Endothelial cell of umbilical vein (primary cell): Measurements from ENCODE around the gene MRPS27. TPM values are rescaled to one million over a fixed set of nuclear protein-coding genes. Genes with fewer than 3 reads are reported as not detected.

ENCODE experiments used
- BruUV-seq: library from RNA; stranded (reverse); fragments of 400-500 nt; replicated peaks from 2 replicates; lab custom pipeline; 2021; lab: Mats Ljungman, UMichigan
- CTCF ChIA-PET: fragments of 300-600, 350-600 bp; sonication (Branson Sonifier 250); formaldehyde crosslinking; loops from one replicate; lab custom pipeline; 2021; ENCODE audit warnings: antibody characterized with exemption, inconsistent platforms; lab: Charles Lee
- POLR2A ChIA-PET: fragments of 300-600, 350-600 bp; sonication (Branson Sonifier 250); formaldehyde crosslinking; loops from one replicate; lab custom pipeline; 2021; ENCODE audit warnings: antibody characterized with exemption, inconsistent platforms; lab: Charles Lee
- DNase-seq: peaks from one replicate; pipeline ENCODE4 v3.0.0-alpha.2; 2011; ENCODE audit warnings: low read depth, low spot score
- FAIRE-seq: peaks from 2 replicates; lab custom pipeline; 2011; peaks lifted over from hg19 to GRCh38; lab: Jason Lieb, UNC
- H2AFZ ChIP-seq: 2 replicates; pipeline ENCODE4 v1.6.0; 2012; ENCODE audit warnings: low read depth, low read length, control low read depth, inconsistent platforms
- H3K27ac ChIP-seq: 2 replicates; pipeline ENCODE4 v1.5.1; 2011; ENCODE audit warnings: low read depth, mild to moderate bottlenecking, control low read depth, low read length, moderate library complexity; ENCODE audit not compliant: insufficient read depth
- H3K27me3 ChIP-seq, 2 experiments: 2 replicates each; pipeline versions ENCODE4 v1.6.0 to v1.6.1; 2011; ENCODE audit warnings: low read length in 2 of 2, mixed read lengths in 1 of 2; ENCODE audit not compliant: control insufficient read depth in 2 of 2, insufficient read depth in 2 of 2
- H3K36me3 ChIP-seq, 2 experiments: 2 replicates in 1 of 2; 3 replicates in 1 of 2; pipeline ENCODE4 v1.5.1; 2011; ENCODE audit warnings: low read length in 2 of 2, mild to moderate bottlenecking in 1 of 2, moderate library complexity in 1 of 2; ENCODE audit not compliant: control insufficient read depth in 2 of 2, insufficient read depth in 2 of 2; ENCODE audit errors: extremely low read depth in 1 of 2
- H3K4me1 ChIP-seq: 3 replicates; pipeline ENCODE4 v1.5.1; 2011; ENCODE audit warnings: mild to moderate bottlenecking, low read length; ENCODE audit not compliant: control insufficient read depth, insufficient read depth; ENCODE audit errors: extremely low read depth
- H3K4me2 ChIP-seq: 2 replicates; pipeline ENCODE4 v1.6.1; 2011; ENCODE audit warnings: low read length, control low read depth, mixed read lengths; ENCODE audit not compliant: insufficient read depth
- H3K4me3 ChIP-seq, 3 experiments: fragments of 200-600 bp in 1 of 3; sonication (generic), shearing (Covaris generic) in 1 of 3; replicated peaks in 1 of 3; 2 replicates each; pipeline ENCODE4 v1.5.1; 2011 to 2016; ENCODE audit warnings: control low read depth in 3 of 3, low read length in 3 of 3, mild to moderate bottlenecking in 2 of 3, inconsistent platforms in 1 of 3, low read depth in 1 of 3, moderate library complexity in 1 of 3; ENCODE audit not compliant: insufficient read depth in 1 of 3
- H3K79me2 ChIP-seq: 2 replicates; pipeline ENCODE4 v1.6.0; 2012; ENCODE audit warnings: low read length, inconsistent platforms; ENCODE audit not compliant: control insufficient read depth, insufficient read depth
- H3K9ac ChIP-seq: replicated peaks from 2 replicates; pipeline ENCODE3; 2011; ENCODE audit warnings: low read length, control low read depth; ENCODE audit not compliant: insufficient read depth; ENCODE audit errors: extremely low read depth
- H3K9me1 ChIP-seq: replicated peaks from 3 replicates; pipeline ENCODE4 v1.6.0; 2011; ENCODE audit warnings: mild to moderate bottlenecking, low read length; ENCODE audit not compliant: control insufficient read depth, insufficient read depth; ENCODE audit errors: extremely low read depth
- H3K9me3 ChIP-seq: replicated peaks from 2 replicates; pipeline ENCODE4 v1.5.1; 2012; ENCODE audit warnings: low read length, inconsistent platforms; ENCODE audit not compliant: control insufficient read depth, insufficient read depth
- H4K20me1 ChIP-seq: replicated peaks from 2 replicates; pipeline ENCODE3; 2011; ENCODE audit warnings: mild to moderate bottlenecking, low read length; ENCODE audit not compliant: control insufficient read depth, insufficient read depth; ENCODE audit errors: extremely low read depth
- CTCF ChIP-seq, 2 donors: IDR thresholded peaks; 1 replicate in 1 of 2; 2 replicates in 1 of 2; pipeline ENCODE4 v1.5.1; 2011; ENCODE audit warnings: low read length in 2 of 2, mild to moderate bottlenecking in 2 of 2, moderate library complexity in 2 of 2, control low read depth in 1 of 2, inconsistent platforms in 1 of 2, low read depth in 1 of 2; ENCODE audit not compliant: insufficient read depth in 1 of 2; ENCODE audit errors: extremely low read depth in 1 of 2
- EZH2 ChIP-seq: IDR thresholded peaks from 2 replicates; pipeline ENCODE4 v1.6.1; 2012; ENCODE audit warnings: borderline replicate concordance, low read depth, mild to moderate bottlenecking, moderate library complexity, low read length, inconsistent platforms; ENCODE audit not compliant: severe bottlenecking
- FOS ChIP-seq: IDR thresholded peaks from 2 replicates; pipeline ENCODE4 v1.6.1; 2011; ENCODE audit warnings: mild to moderate bottlenecking, low read length, moderate library complexity, borderline replicate concordance; ENCODE audit not compliant: insufficient read depth
- GATA2 ChIP-seq: IDR thresholded peaks from 2 replicates; pipeline ENCODE4 v1.7.0; 2011; ENCODE audit warnings: low read depth, mild to moderate bottlenecking, moderate library complexity, mixed read lengths, low read length; ENCODE audit not compliant: insufficient read length, insufficient read depth
- JUN ChIP-seq: IDR thresholded peaks from 2 replicates; pipeline ENCODE4 v1.6.1; 2011; ENCODE audit warnings: borderline replicate concordance, low read depth; ENCODE audit not compliant: insufficient read length, insufficient read depth
- MYC ChIP-seq: IDR thresholded peaks from one replicate; pipeline ENCODE4 v1.6.1; 2011; ENCODE audit warnings: mild to moderate bottlenecking, low read depth, low read length
- POLR2AphosphoS5 ChIP-seq: IDR thresholded peaks from 2 replicates; pipeline ENCODE4 v1.6.1; 2012; ENCODE audit warnings: low read depth, mild to moderate bottlenecking, control low read depth, low read length, moderate library complexity; ENCODE audit not compliant: insufficient read depth
- dilution Hi-C: fragments of 300-500 bp; cut with MboI; formaldehyde crosslinking; loops from one replicate; pipeline ENCODE4 v1.15.0; 2019; ENCODE audit warnings: low sequenced_read_pairs; ENCODE audit not compliant: extremely low pct_ligation_motif_present
- intact Hi-C: fragments of 100-400 bp; cut with micrococcal nuclease; formaldehyde crosslinking; loops from one replicate; pipeline ENCODE4 v1.10.0; 2022
- polyA plus RNA-seq, 4 experiments: library from polyadenylated mRNA; depleted of rRNA in 3 of 4; stranded (reverse) in 3 of 4; unstranded in 1 of 4; fragments of >200 nt; gene quantifications; 2 replicates each; pipeline versions ENCODE4 v1.2.1 to v1.2.3, GENCODE V29; 2011 to 2012; ENCODE audit warnings: missing spikeins in 1 of 4
- total RNA-seq: library from RNA; stranded (reverse); gene quantifications from 2 replicates; pipeline ENCODE4 v1.2.3, GENCODE V29; 2021
- TF ChIP-seq, protein P1 (sequence below): IDR thresholded peaks from 2 replicates; pipeline ENCODE4 v1.6.1; 2011; ENCODE audit not compliant: insufficient read depth, insufficient read length

The MRPS27 gene
- total and polyA plus RNA-seq, 2 donors (not counting 3 experiments of a cell fraction or from before 2014, with no cell fraction given), result 56.0 to 67.1 TPM

GRCh38 chr5:72232838-72233237, 87.2 kb downstream of the MRPS27 start:
- no TSS peak for BruUV-seq
- CTCF ChIA-PET, result interaction anchor here (1.5 to 1.9 kb wide), 3 partner anchors 12 to 76 kb away, joined by 3 to 7 read pairs (median 5); no protein-coding TSS in a partner anchor

More at GRCh38 chr5:72232838-72233237, 87.2 kb downstream of the MRPS27 start:
- Histone ChIP-seq H2AFZ (no peak overlapping the region), H3K9me3 (no peaks in the 10 kb centered on the region), H3K79me2 (peaks cover 5% of the 10 kb centered on the region), H3K9me1 (no peaks in the 10 kb centered on the region), H3K36me3 (peaks cover 2 to 3% of the 10 kb centered on the region in 2 experiments), H3K4me2 (no peak overlapping the region), H3K4me1 (peaks cover 38% of the 10 kb centered on the region), H3K27ac (no peak overlapping the region), H3K27me3 (no peaks in the 10 kb centered on the region), H4K20me1 (no peaks in the 10 kb centered on the region), H3K4me3 (no peak overlapping the region), H3K9ac (no peak overlapping the region)
- no peak for DNase-seq
- intact Hi-C loops, result no loop called here
- no peak for FAIRE-seq
- no peak for TF ChIP-seq EZH2
- TF ChIP-seq MYC, result no peak
- no peak for TF ChIP-seq CTCF (IDR thresholded peaks at IDR 0.05; ENCODE audit: extremely low read depth in 1 of 2, insufficient read depth in 1 of 2, low read depth in 1 of 2, low read length in 2 of 2)
- no peak for TF ChIP-seq GATA2
- TF ChIP-seq FOS, result no peak
- no peak for TF ChIP-seq JUN
- no peak for TF ChIP-seq POLR2AphosphoS5
- TF ChIP-seq, protein P1, sequence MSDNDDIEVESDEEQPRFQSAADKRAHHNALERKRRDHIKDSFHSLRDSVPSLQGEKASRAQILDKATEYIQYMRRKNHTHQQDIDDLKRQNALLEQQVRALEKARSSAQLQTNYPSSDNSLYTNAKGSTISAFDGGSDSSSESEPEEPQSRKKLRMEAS, result no peak
- POLR2A ChIA-PET, result no interaction called here
- dilution Hi-C loops, result no loop called here
